Cardiac muscle cell (in vitro differentiated cells and primary cell): ENCODE measurements around the gene ZSCAN2. TPM values are rescaled to one million over a fixed set of nuclear protein-coding genes. Genes with fewer than 3 reads are reported as not detected.

ENCODE experiments used
- DNase-seq, 2 donors: peaks; one replicate each; pipeline versions ENCODE4 v3.0.0 to v3.0.0-alpha.2; 2010 to 2017; ENCODE audit warnings: low read depth in 1 of 2, low spot score in 1 of 2
- H3K27ac ChIP-seq: fragments of 200-600 bp; sonication (generic); 2 replicates; pipeline ENCODE4 v1.5.1; 2016
- H3K27me3 ChIP-seq: fragments of 200-600 bp; sonication (generic); 2 replicates; pipeline ENCODE4 v1.6.0; 2016; ENCODE audit warnings: control low read depth
- H3K36me3 ChIP-seq: fragments of 200-600 bp; sonication (generic); 2 replicates; pipeline ENCODE4 v1.5.1; 2016; ENCODE audit warnings: control low read depth
- H3K4me1 ChIP-seq: fragments of 200-600 bp; sonication (generic); 2 replicates; pipeline ENCODE4 v1.8.1; 2017; ENCODE audit warnings: low read depth, mild to moderate bottlenecking, mixed run types
- H3K4me3 ChIP-seq: fragments of 200-600 bp; sonication (generic); 2 replicates; pipeline ENCODE4 v1.5.1; 2016; ENCODE audit warnings: mild to moderate bottlenecking
- H3K9me3 ChIP-seq: fragments of 200-600 bp; sonication (generic); 2 replicates; pipeline ENCODE4 v1.5.1; 2017; ENCODE audit warnings: low read depth, mild to moderate bottlenecking, control low read depth
- polyA plus RNA-seq: library from polyadenylated mRNA; unstranded; fragments of >200 nt; fragmentation: Nextera tagmentation; extraction: Ambion mirVana; gene quantifications from 2 replicates; pipeline ENCODE4 v1.2.1, GENCODE V29; 2016
- total RNA-seq: library from RNA; depleted of rRNA; stranded (reverse); fragments of >200 nt; gene quantifications from 2 replicates; pipeline ENCODE4 v1.2.3, GENCODE V29; 2016
- TF ChIP-seq, protein P1 (sequence below): IDR thresholded peaks from 2 replicates; pipeline ENCODE4 v1.5.1; 2012; ENCODE audit warnings: low read depth, mild to moderate bottlenecking, low read length

ZSCAN2 gene
- total and polyA plus RNA-seq, 2 experiments from 2014 or later: 24.8 to 38.3 TPM

DNA sequence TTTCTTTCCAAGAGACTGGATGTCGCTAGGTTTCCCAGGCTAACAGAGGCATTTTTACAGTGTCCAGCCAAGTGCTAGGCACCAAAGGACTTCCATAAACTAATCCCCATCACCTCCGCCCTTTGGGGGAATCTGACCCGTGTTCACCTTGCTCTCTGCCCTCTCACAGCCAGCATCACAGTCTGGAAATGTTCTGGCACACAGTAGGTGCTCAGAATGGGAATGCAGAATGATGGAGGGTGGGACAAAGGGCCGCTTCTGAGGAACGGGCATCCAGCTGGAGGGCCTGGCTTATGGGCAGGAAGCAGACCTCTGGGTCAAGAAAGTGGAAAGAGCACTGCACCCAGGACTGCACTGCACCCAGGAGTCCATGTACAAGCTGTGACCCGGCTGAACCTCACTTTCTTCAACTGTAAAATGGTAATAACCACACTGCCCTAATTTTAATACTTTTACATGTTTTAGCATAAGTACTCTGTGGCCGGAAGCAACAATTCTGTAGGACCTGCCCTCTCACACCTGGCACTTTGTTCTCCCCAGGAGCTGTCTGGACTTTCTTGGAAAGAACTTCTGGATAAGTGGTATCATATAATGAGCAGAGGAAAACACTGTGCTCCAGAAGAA is 58.1 kb downstream of the ZSCAN2 start:
- Histone ChIP-seq H3K4me1 (peaks cover 13% of the 10 kb centered on the region), H3K4me3 (no peak overlapping the region), H3K27me3 (no peaks in the 10 kb centered on the region), H3K27ac (no peak overlapping the region), H3K36me3 (no peaks in the 10 kb centered on the region), H3K9me3 (no peaks in the 10 kb centered on the region)
- DNase-seq: no peak
- TF ChIP-seq, protein P1, sequence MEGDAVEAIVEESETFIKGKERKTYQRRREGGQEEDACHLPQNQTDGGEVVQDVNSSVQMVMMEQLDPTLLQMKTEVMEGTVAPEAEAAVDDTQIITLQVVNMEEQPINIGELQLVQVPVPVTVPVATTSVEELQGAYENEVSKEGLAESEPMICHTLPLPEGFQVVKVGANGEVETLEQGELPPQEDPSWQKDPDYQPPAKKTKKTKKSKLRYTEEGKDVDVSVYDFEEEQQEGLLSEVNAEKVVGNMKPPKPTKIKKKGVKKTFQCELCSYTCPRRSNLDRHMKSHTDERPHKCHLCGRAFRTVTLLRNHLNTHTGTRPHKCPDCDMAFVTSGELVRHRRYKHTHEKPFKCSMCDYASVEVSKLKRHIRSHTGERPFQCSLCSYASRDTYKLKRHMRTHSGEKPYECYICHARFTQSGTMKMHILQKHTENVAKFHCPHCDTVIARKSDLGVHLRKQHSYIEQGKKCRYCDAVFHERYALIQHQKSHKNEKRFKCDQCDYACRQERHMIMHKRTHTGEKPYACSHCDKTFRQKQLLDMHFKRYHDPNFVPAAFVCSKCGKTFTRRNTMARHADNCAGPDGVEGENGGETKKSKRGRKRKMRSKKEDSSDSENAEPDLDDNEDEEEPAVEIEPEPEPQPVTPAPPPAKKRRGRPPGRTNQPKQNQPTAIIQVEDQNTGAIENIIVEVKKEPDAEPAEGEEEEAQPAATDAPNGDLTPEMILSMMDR: no peak

DNA sequence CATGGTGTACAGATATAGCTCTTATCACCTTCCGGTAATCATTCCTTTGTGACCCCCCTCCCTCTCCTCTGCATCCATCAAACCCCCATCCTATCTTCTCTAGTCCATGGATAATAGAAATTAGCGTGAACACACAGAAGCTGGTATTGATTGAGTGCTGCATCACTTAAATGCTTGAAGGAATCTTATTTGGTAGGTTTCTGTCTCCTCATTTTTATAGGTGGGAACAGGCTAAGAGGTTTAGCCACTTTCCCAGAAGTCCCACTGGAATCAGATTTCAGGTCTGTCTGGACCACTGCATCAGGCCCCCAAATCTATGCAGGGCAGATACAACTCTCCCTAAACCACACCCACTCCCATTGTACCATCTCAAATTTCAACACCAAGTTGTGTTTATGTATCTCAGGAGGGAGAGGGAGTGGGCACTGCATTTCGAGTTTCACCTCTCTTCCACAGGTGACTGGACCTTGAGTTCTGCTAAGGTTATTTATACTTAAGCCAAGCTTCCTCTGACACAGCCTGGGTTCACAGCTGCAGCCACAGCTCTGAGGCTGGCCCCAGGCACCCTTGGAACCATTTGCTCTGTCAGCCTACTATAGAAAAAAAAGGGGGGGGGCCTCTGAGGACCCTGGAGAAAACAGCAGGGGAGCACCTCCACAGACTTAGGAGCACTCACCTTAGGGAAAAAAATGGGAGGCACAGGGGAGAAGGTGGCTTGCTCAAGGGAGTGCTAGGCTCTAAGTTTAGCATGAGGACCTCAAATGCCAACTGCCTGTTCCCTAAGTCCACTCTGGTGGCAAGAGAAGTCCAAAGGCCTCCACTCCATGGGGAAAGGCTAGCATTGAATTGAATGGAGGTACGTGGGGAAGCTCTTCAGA is 59.3 kb downstream of the ZSCAN2 start:
- DNase-seq: peak in 1 of 2 donors; percentile 19
- no peak overlapping the region for H3K4me3 ChIP-seq
- peak overlapping the region; percentile 69 for H3K27ac ChIP-seq
- peaks cover 13% of the 10 kb centered on the region for H3K4me1 ChIP-seq
- no peaks in the 10 kb centered on the region for H3K9me3 ChIP-seq
- no peaks in the 10 kb centered on the region for H3K36me3 ChIP-seq
- TF ChIP-seq, protein P1: no peak
- H3K27me3 ChIP-seq: no peaks in the 10 kb centered on the region

DNA sequence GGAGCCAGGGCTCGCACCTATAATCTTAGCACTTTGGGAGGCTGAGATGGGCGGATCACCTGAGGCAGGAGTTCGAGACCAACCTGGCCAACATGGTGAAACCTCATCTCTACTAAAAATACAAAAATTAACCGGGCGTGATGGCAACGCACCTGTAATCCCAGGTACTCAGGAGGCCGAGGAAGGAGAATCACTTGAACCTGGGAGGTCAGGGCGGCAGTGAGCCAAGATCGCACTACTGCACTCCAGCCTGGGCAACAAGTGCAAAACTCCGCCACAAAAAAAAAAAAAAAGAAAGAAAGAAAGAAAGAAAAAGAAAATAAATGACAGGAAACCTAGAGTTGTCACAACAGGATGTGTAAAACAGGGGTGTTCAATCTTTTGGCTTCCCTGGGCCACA is 60.2 kb downstream of the ZSCAN2 start:
- peaks cover 13% of the 10 kb centered on the region for H3K4me1 ChIP-seq
- H3K4me3 ChIP-seq: no peak overlapping the region
- TF ChIP-seq, protein P1: no peak
- peaks cover under 1% of the 10 kb centered on the region for H3K36me3 ChIP-seq
- no peak for DNase-seq
- H3K27ac ChIP-seq: no peak overlapping the region
- no peaks in the 10 kb centered on the region for H3K27me3 ChIP-seq
- no peaks in the 10 kb centered on the region for H3K9me3 ChIP-seq

DNA sequence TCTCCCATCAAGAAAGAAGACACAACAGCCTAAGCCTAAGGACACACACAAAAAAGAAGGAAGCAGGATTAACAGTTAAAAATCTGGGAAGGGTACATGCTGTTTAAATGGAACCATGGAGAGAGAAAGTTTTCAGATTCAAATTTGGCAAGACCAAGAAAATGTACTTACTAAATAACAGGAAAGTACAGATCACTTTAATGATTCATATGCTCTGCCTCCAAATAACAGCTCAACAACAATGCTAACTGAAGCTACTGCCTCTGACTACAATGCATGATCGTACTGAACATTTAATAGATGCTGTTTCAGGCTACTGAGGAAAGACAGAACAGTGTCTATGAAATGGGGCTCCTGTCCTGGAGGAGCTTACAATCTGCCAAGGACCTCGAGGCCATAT is 65.6 kb downstream of the ZSCAN2 start:
- DNase-seq: no peak
- H3K27me3 ChIP-seq: no peaks in the 10 kb centered on the region
- H3K9me3 ChIP-seq: no peaks in the 10 kb centered on the region
- no peaks in the 10 kb centered on the region for H3K4me1 ChIP-seq
- TF ChIP-seq, protein P1: no peak
- no peak overlapping the region for H3K27ac ChIP-seq
- H3K4me3 ChIP-seq: no peak overlapping the region
- peaks cover 46% of the 10 kb centered on the region for H3K36me3 ChIP-seq

DNA sequence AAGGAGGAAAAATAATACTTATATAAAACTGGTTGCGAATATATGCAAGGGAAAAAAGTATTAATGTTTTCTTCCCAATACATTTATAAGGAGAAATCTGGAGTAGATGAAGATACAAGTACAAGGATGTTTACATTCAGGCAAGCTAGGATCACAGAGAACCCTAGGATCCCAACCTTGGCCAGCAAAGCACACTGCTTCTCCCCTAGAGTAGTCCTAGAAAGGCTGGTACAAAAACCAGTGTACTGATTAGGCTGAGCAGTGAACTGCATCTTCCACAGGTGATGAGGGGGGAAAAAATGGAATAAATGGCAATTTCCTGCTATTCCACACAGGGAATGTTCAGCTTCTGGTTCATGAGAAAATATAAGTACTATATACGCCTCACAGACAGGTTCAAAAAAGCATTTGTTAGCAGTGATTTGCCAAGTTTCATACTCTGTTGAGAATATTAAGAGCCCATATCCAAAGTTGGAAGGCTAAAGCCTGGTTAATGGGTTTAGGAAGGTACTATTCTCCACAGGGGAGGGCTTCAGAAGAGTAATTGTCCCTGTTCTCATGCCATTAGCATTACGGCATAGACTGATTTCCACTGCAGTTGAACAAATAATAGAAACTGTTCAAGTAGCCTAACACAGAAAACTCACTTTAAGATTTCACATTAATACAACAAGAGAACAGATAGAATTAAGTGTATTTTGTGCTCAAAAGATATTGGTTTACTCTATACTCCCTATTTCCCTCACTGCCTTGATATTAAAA is 67.6 kb downstream of the ZSCAN2 start:
- Histone ChIP-seq H3K27me3 (no peaks in the 10 kb centered on the region), H3K4me3 (no peak overlapping the region), H3K27ac (no peak overlapping the region), H3K36me3 (peaks cover 50% of the 10 kb centered on the region), H3K9me3 (no peaks in the 10 kb centered on the region), H3K4me1 (no peaks in the 10 kb centered on the region)
- TF ChIP-seq, protein P1: no peak
- no peak for DNase-seq
